SK-N-SH (cell line): ENCODE results near the gene IKZF1. TPM values are rescaled to one million over a fixed set of nuclear protein-coding genes. Genes with fewer than 3 reads are reported as not detected.

Source experiments
- CTCF ChIA-PET: fragments of 300-600, 350-600 bp; formaldehyde crosslinking; extraction: SDS; loops from one replicate; lab custom pipeline; 2021; lab: Yijun Ruan, JAX
- POLR2A ChIA-PET: fragments of 350-600 bp; sonication (Branson Sonifier 250); formaldehyde crosslinking; extraction: SDS; loops from one replicate; lab custom pipeline; 2020; ENCODE audit warnings: antibody characterized with exemption, inconsistent platforms; lab: Yijun Ruan, JAX
- DNase-seq: peaks from one replicate; pipeline ENCODE4 v3.0.0; 2012
- H2AFZ ChIP-seq: fragments of 200-600 bp; sonication (generic); 2 replicates; pipeline ENCODE4 v1.8.1; 2016; ENCODE audit warnings: antibody characterized with exemption, mild to moderate bottlenecking, low read depth
- H3F3A ChIP-seq: fragments of 200-600 bp; sonication (generic); replicated peaks from 2 replicates; pipeline ENCODE3; 2016; ENCODE audit warnings: antibody characterized with exemption, mild to moderate bottlenecking; ENCODE audit not compliant: insufficient read depth
- H3K27ac ChIP-seq, 2 experiments: fragments of 200-500 bp in 1 of 2; fragments of 200-600 bp in 1 of 2; sonication (Bioruptor generic) in 1 of 2; sonication (generic), shearing (Covaris generic) in 1 of 2; 2 replicates each; pipeline versions ENCODE4 v1.5.1 to v1.6.1; 2014 to 2016; ENCODE audit warnings: low read depth in 2 of 2, inconsistent platforms in 1 of 2, low read length in 1 of 2, mild to moderate bottlenecking in 1 of 2, mixed read lengths in 1 of 2
- H3K27me3 ChIP-seq: fragments of 200-600 bp; sonication (generic), shearing (Covaris generic); 2 replicates; pipeline ENCODE4 v1.6.1; 2016; ENCODE audit warnings: mixed run types; ENCODE audit not compliant: insufficient read depth
- H3K36me3 ChIP-seq, 2 experiments: fragments of 200-500 bp in 1 of 2; fragments of 200-600 bp in 1 of 2; sonication (Bioruptor generic) in 1 of 2; sonication (generic) in 1 of 2; replicated peaks in 1 of 2; 2 replicates each; pipeline versions ENCODE3 to v1.5.1; 2014 to 2016; ENCODE audit warnings: low read length in 1 of 2, mild to moderate bottlenecking in 1 of 2; ENCODE audit not compliant: insufficient read depth in 2 of 2, control insufficient read depth in 1 of 2
- H3K4me1 ChIP-seq, 2 experiments: fragments of 200-500 bp in 1 of 2; fragments of 200-600 bp in 1 of 2; sonication (Bioruptor generic) in 1 of 2; sonication (generic), shearing (Covaris generic) in 1 of 2; 2 replicates each; pipeline versions ENCODE4 v1.5.1 to v1.6.1; 2014 to 2016; ENCODE audit warnings: low read depth in 1 of 2, low read length in 1 of 2, mixed run types in 1 of 2; ENCODE audit not compliant: insufficient read depth in 2 of 2, control insufficient read depth in 1 of 2
- H3K4me2 ChIP-seq: fragments of 200-600 bp; sonication (generic), shearing (Covaris generic); 2 replicates; pipeline ENCODE4 v1.6.1; 2017; ENCODE audit warnings: mixed run types
- H3K4me3 ChIP-seq, 2 experiments: fragments of 200-500 bp in 1 of 2; fragments of 200-600 bp in 1 of 2; sonication (Bioruptor generic) in 1 of 2; sonication (generic), shearing (Covaris generic) in 1 of 2; 2 replicates each; pipeline versions ENCODE4 v1.5.1 to v1.8.1; 2014 to 2016; ENCODE audit warnings: low read depth in 2 of 2, inconsistent platforms in 1 of 2, low read length in 1 of 2, mild to moderate bottlenecking in 1 of 2, mixed read lengths in 1 of 2, moderate library complexity in 1 of 2
- H3K79me2 ChIP-seq: fragments of 200-600 bp; sonication (generic); 2 replicates; pipeline ENCODE4 v1.8.1; 2017; ENCODE audit warnings: mild to moderate bottlenecking; ENCODE audit not compliant: insufficient read depth
- H3K9ac ChIP-seq: fragments of 200-600 bp; sonication (generic); 2 replicates; pipeline ENCODE4 v1.6.1; 2017; ENCODE audit warnings: mixed run types
- H3K9me2 ChIP-seq: fragments of 200-600 bp; sonication (generic); 2 replicates; pipeline ENCODE4 v1.6.1; 2017; ENCODE audit warnings: mixed run types
- H3K9me3 ChIP-seq: fragments of 200-600 bp; sonication (generic); 2 replicates; pipeline ENCODE4 v1.6.1; 2017; ENCODE audit warnings: mixed run types, mild to moderate bottlenecking, moderate library complexity
- H4K20me1 ChIP-seq: fragments of 200-600 bp; sonication (generic); 2 replicates; pipeline ENCODE4 v1.6.1; 2017; ENCODE audit warnings: mild to moderate bottlenecking, mixed run types; ENCODE audit not compliant: insufficient read depth
- CHD2 ChIP-seq: fragments of 150-350 bp; IDR thresholded peaks from 2 replicates; pipeline ENCODE4 v1.6.1; 2018; ENCODE audit warnings: low read length; ENCODE audit not compliant: partially characterized antibody
- CTCF ChIP-seq: fragments of 200-600 bp; sonication (generic); IDR thresholded peaks from 2 replicates; pipeline ENCODE4 v1.6.1; 2017; ENCODE audit warnings: antibody characterized with exemption, mild to moderate bottlenecking, moderate library complexity
- ELF1 ChIP-seq: IDR thresholded peaks from 2 replicates; pipeline ENCODE4 v1.4.0; 2012
- EP300 ChIP-seq, 2 experiments: IDR thresholded peaks; 2 replicates each; pipeline versions ENCODE4 v1.4.0 to v1.6.1; 2012; ENCODE audit warnings: borderline replicate concordance in 1 of 2, low read depth in 1 of 2, low read length in 1 of 2
- EZH2phosphoT487 ChIP-seq: fragments of 200-600 bp; sonication (generic); IDR thresholded peaks from 2 replicates; pipeline ENCODE4 v1.6.1; 2017; ENCODE audit warnings: low read depth, mixed run types, mild to moderate bottlenecking, antibody characterized with exemption, moderate library complexity, borderline replicate concordance
- FOSL2 ChIP-seq: IDR thresholded peaks from 2 replicates; pipeline ENCODE4 v1.4.0; 2012; ENCODE audit warnings: low read depth, mild to moderate bottlenecking, moderate library complexity, borderline replicate concordance
- FOXJ3 ChIP-seq: sonication (generic); formaldehyde crosslinking; IDR thresholded peaks from 2 replicates; pipeline ENCODE4 v1.5.1; 2020; ENCODE audit warnings: mild to moderate bottlenecking, missing genetic modification reagents
- GABPA ChIP-seq: IDR thresholded peaks from 2 replicates; pipeline ENCODE4 v1.4.0; 2012; ENCODE audit warnings: low read depth, mild to moderate bottlenecking
- GATA2 ChIP-seq: sonication (generic); formaldehyde crosslinking; IDR thresholded peaks from 2 replicates; pipeline ENCODE4 v1.5.0; 2020; ENCODE audit warnings: mild to moderate bottlenecking, missing genetic modification reagents
- IRF3 ChIP-seq: fragments of 150-350 bp; IDR thresholded peaks from 2 replicates; pipeline ENCODE4 v1.6.1; 2016; ENCODE audit warnings: mild to moderate bottlenecking, low read depth, low read length
- JUND ChIP-seq: IDR thresholded peaks from 2 replicates; pipeline ENCODE4 v1.4.0; 2012
- MAX ChIP-seq: IDR thresholded peaks from 2 replicates; pipeline ENCODE4 v1.4.0; 2012; ENCODE audit warnings: low read depth
- MEF2A ChIP-seq: IDR thresholded peaks from 2 replicates; pipeline ENCODE4 v1.4.0; 2012; ENCODE audit warnings: low read depth, borderline replicate concordance
- MXI1 ChIP-seq: IDR thresholded peaks from 2 replicates; pipeline ENCODE4 v1.6.1; 2012; ENCODE audit warnings: mild to moderate bottlenecking, low read depth, low read length, improper control_type of control experiment
- NFIC ChIP-seq: IDR thresholded peaks from 2 replicates; pipeline ENCODE4 v1.4.0; 2012; ENCODE audit warnings: borderline replicate concordance
- PBX3 ChIP-seq: IDR thresholded peaks from 2 replicates; pipeline ENCODE4; 2012
- RCOR1 ChIP-seq: fragments of 150-350 bp; IDR thresholded peaks from 2 replicates; pipeline ENCODE4 v1.6.1; 2017; ENCODE audit warnings: antibody characterized with exemption, low read length
- RFX5 ChIP-seq: IDR thresholded peaks from 2 replicates; pipeline ENCODE4 v1.6.1; 2012; ENCODE audit warnings: mild to moderate bottlenecking, improper control_type of control experiment, low read length
- SMC3 ChIP-seq: IDR thresholded peaks from 2 replicates; pipeline ENCODE4 v1.6.1; 2012; ENCODE audit warnings: low read depth, low read length, improper control_type of control experiment
- WGBS: methylation state at CpG from one replicate; pipeline ENCODE4 v1.1.6; 2017; ENCODE audit warnings: low lambda C conversion rate; 5-methylcytosine and 5-hydroxymethylcytosine counted together
- polyA plus RNA-seq, 3 experiments: library from polyadenylated mRNA; depleted of rRNA; stranded (reverse); fragments of >200 nt; gene quantifications; 2 replicates each; pipeline ENCODE4 v1.2.3, GENCODE V29; 2012

The IKZF1 gene
- polyA plus RNA-seq, 1 of the 3 experiments (the other 2 are of a cell fraction): not detected

- 44% methylated on average over 4 of the region's 4 CpGs for WGBS
- Histone ChIP-seq H3K9me2 (no peaks in the 10 kb centered on the region), H3F3A (peaks cover 12% of the 10 kb centered on the region), H3K27ac (no peak overlapping the region; a peak in 1 of 4 replicates), H3K9me3 (no peaks in the 10 kb centered on the region), H3K4me2 (no peak overlapping the region), H3K79me2 (no peaks in the 10 kb centered on the region), H3K4me3 (no peak overlapping the region), H3K36me3 (peaks cover 0 to 3% of the 10 kb centered on the region in 2 experiments), H3K9ac (no peak overlapping the region), H3K4me1 (peaks cover 0 to 12% of the 10 kb centered on the region in 2 experiments; a peak in 2 of 4 replicates), H4K20me1 (no peaks in the 10 kb centered on the region), H3K27me3 (no peaks in the 10 kb centered on the region), H2AFZ (no peak overlapping the region)
- POLR2A ChIA-PET: no interaction called here
- no peak for DNase-seq
- TF ChIP-seq CTCF: no peak
- TF ChIP-seq FOXJ3: no peak
- no peak for TF ChIP-seq RFX5
- peak in 1 of 2 experiments; percentile 45; a peak in 1 of 4 replicates for TF ChIP-seq EP300 (IDR thresholded peaks at IDR 0.05; ENCODE audit: borderline replicate concordance in 1 of 2, low read depth in 1 of 2, low read length in 1 of 2)
- TF ChIP-seq ELF1: no peak
- no peak for TF ChIP-seq MXI1
- TF ChIP-seq RCOR1: peak; percentile 77; the same call in 1 of the 2 replicates
- peak; percentile 42 for TF ChIP-seq CHD2
- TF ChIP-seq GATA2 (CRISPR knock-in tag): peak; percentile 64
- CTCF ChIA-PET: interaction anchor here (1.3 to 2.4 kb wide), 8 partner anchors 8 to 281 kb away, joined by 3 to 11 read pairs (median 4); no protein-coding TSS in a partner anchor
These were observed 127.3 kb downstream of the IKZF1 start for GRCh38 chr7:50431722-50432305.

GRCh38 chr7:50436133-50436806 lies 131.8 kb downstream of the IKZF1 start:
- H3K27me3 ChIP-seq: no peaks in the 10 kb centered on the region
- POLR2A ChIA-PET: no interaction called here
- no peaks in the 10 kb centered on the region for H3K9me3 ChIP-seq
- H4K20me1 ChIP-seq: no peaks in the 10 kb centered on the region
- H3K79me2 ChIP-seq: no peaks in the 10 kb centered on the region; the same call in 1 of the 2 replicates
- peaks cover 0 to 11% of the 10 kb centered on the region in 2 experiments; a peak in 2 of 4 replicates for H3K4me1 ChIP-seq
- H3K9ac ChIP-seq: no peak overlapping the region
- peaks cover 14 to 26% of the 10 kb centered on the region in 2 experiments for H3K36me3 ChIP-seq
- no peak overlapping the region for H3K4me2 ChIP-seq
- 65% methylated on average over 3 of the region's 3 CpGs for WGBS
- TF ChIP-seq MAX (no peak), PBX3 (no peak), MEF2A (no peak), IRF3 (no peak), JUND (0 out of 2 replicates have a peak, but pooled peaks have one; percentile 17), SMC3 (no peak), CHD2 (no peak), GABPA (no peak), NFIC (no peak), EZH2phosphoT487 (no peak), FOSL2 (0 out of 2 replicates have a peak, but pooled peaks have one; percentile 22)
- TF ChIP-seq, all 33 proteins: peak for 2
- peak overlapping the region in 1 of 2 experiments; percentile 54; a peak in 2 of 4 replicates for H3K27ac ChIP-seq
- H2AFZ ChIP-seq: no peak overlapping the region
- H3K4me3 ChIP-seq: no peak overlapping the region
- DNase-seq: no peak
- no peaks in the 10 kb centered on the region for H3K9me2 ChIP-seq
- H3F3A ChIP-seq: peaks cover 18% of the 10 kb centered on the region
- CTCF ChIA-PET: interaction anchor here (1.8 to 3.9 kb wide), 4 partner anchors 12 to 231 kb away, joined by 8 to 15 read pairs (median 10); partner anchors contain the start of gene FIGNL1
